HEK293 (cell line): ENCODE data around the gene ZNF483.

Experiments used
- FEZF1 ChIP-seq: fragments of 450-650 bp; formaldehyde crosslinking; IDR thresholded peaks from 2 replicates; pipeline ENCODE4 v1.5.1; 2016; ENCODE audit warnings: missing biosample characterization, missing genetic modification characterization
- GLI4 ChIP-seq: fragments of 450-650 bp; formaldehyde crosslinking; IDR thresholded peaks from 2 replicates; pipeline ENCODE4 v1.5.1; 2016; ENCODE audit warnings: missing biosample characterization, missing genetic modification characterization
- HOXD13 ChIP-seq: sonication (generic); formaldehyde crosslinking; IDR thresholded peaks from 2 replicates; pipeline ENCODE4 v1.8.0; 2022; ENCODE audit warnings: missing genetic modification reagents, borderline replicate concordance
- KLF9 ChIP-seq: fragments of 450-650 bp; formaldehyde crosslinking; IDR thresholded peaks from 2 replicates; pipeline ENCODE4 v1.5.1; 2016; ENCODE audit warnings: missing biosample characterization, missing genetic modification characterization, low read depth
- RBAK ChIP-seq: fragments of 450-650 bp; formaldehyde crosslinking; IDR thresholded peaks from 2 replicates; pipeline ENCODE4 v1.5.1; 2016; ENCODE audit warnings: missing biosample characterization, missing genetic modification characterization
- SCRT2 ChIP-seq: fragments of 450-650 bp; formaldehyde crosslinking; IDR thresholded peaks from 2 replicates; pipeline ENCODE4 v1.5.1; 2016; ENCODE audit warnings: missing biosample characterization, missing genetic modification characterization
- SP7 ChIP-seq: fragments of 450-650 bp; formaldehyde crosslinking; IDR thresholded peaks from 2 replicates; pipeline ENCODE4 v1.5.1; 2016; ENCODE audit warnings: missing biosample characterization, missing genetic modification characterization
- ZBTB26 ChIP-seq: fragments of 450-650 bp; formaldehyde crosslinking; optimal IDR thresholded peaks from 2 replicates; pipeline ENCODE3; 2016; ENCODE audit warnings: missing biosample characterization, mild to moderate bottlenecking, missing genetic modification characterization
- ZBTB49 ChIP-seq: fragments of 450-650 bp; formaldehyde crosslinking; IDR thresholded peaks from 2 replicates; pipeline ENCODE4 v1.5.1; 2016; ENCODE audit warnings: missing biosample characterization, missing genetic modification characterization, low read depth
- ZFP3 ChIP-seq: fragments of 450-650 bp; formaldehyde crosslinking; IDR thresholded peaks from 2 replicates; pipeline ENCODE4 v1.5.1; 2016; ENCODE audit warnings: low read depth, missing biosample characterization, missing genetic modification characterization
- ZFP69B ChIP-seq: fragments of 450-650 bp; formaldehyde crosslinking; IDR thresholded peaks from 2 replicates; pipeline ENCODE4 v1.5.1; 2016; ENCODE audit warnings: missing biosample characterization, missing genetic modification characterization
- ZNF169 ChIP-seq: fragments of 450-650 bp; formaldehyde crosslinking; IDR thresholded peaks from 2 replicates; pipeline ENCODE4 v1.5.1; 2016; ENCODE audit warnings: missing biosample characterization, missing genetic modification characterization
- ZNF19 ChIP-seq: fragments of 450-650 bp; formaldehyde crosslinking; IDR thresholded peaks from 2 replicates; pipeline ENCODE4; 2016; ENCODE audit warnings: missing biosample characterization, missing genetic modification characterization, low read depth
- ZNF221 ChIP-seq: fragments of 450-650 bp; formaldehyde crosslinking; IDR thresholded peaks from 2 replicates; pipeline ENCODE4 v1.5.1; 2017; ENCODE audit warnings: missing biosample characterization, missing genetic modification characterization, borderline replicate concordance
- ZNF292 ChIP-seq: fragments of 450-650 bp; formaldehyde crosslinking; IDR thresholded peaks from 2 replicates; pipeline ENCODE4 v1.5.1; 2016; ENCODE audit warnings: low read depth, missing biosample characterization, missing genetic modification characterization, borderline replicate concordance
- ZNF335 ChIP-seq: fragments of 450-650 bp; formaldehyde crosslinking; conservative IDR thresholded peaks from 2 replicates; pipeline ENCODE4 v1.5.1; 2016; ENCODE audit warnings: missing biosample characterization, missing genetic modification characterization
- ZNF37A ChIP-seq: fragments of 450-650 bp; IDR thresholded peaks from 2 replicates; pipeline ENCODE4 v1.5.1; 2018; ENCODE audit warnings: missing biosample characterization, missing genetic modification characterization
- ZNF521 ChIP-seq: fragments of 450-650 bp; formaldehyde crosslinking; IDR thresholded peaks from 2 replicates; pipeline ENCODE4 v1.5.1; 2017; ENCODE audit warnings: missing biosample characterization, mild to moderate bottlenecking, missing genetic modification characterization
- ZNF585B ChIP-seq: fragments of 450-650 bp; formaldehyde crosslinking; IDR thresholded peaks from 2 replicates; pipeline ENCODE4 v1.5.1; 2016; ENCODE audit warnings: missing biosample characterization, missing genetic modification characterization
- ZNF747 ChIP-seq: fragments of 450-650 bp; formaldehyde crosslinking; IDR thresholded peaks from 2 replicates; pipeline ENCODE4 v1.5.1; 2016; ENCODE audit warnings: missing biosample characterization, missing genetic modification characterization
- ZNF76 ChIP-seq: fragments of 450-650 bp; formaldehyde crosslinking; IDR thresholded peaks from 2 replicates; pipeline ENCODE4; 2016; ENCODE audit warnings: low read depth, missing biosample characterization, missing genetic modification characterization, borderline replicate concordance
- ZSCAN5A ChIP-seq: fragments of 450-650 bp; formaldehyde crosslinking; IDR thresholded peaks from 2 replicates; pipeline ENCODE4 v1.5.1; 2016; ENCODE audit warnings: missing biosample characterization, missing genetic modification characterization
- TF ChIP-seq, protein P1 (sequence below): fragments of 450-650 bp; formaldehyde crosslinking; IDR thresholded peaks from 2 replicates; pipeline ENCODE4 v1.5.1; 2016; ENCODE audit warnings: missing biosample characterization, missing genetic modification characterization
- TF ChIP-seq, protein P2 (sequence below): fragments of 450-650 bp; formaldehyde crosslinking; IDR thresholded peaks from 2 replicates; pipeline ENCODE4; 2016; ENCODE audit warnings: missing biosample characterization, missing genetic modification characterization
- TF ChIP-seq, protein P3 (sequence below): fragments of 450-650 bp; IDR thresholded peaks from 2 replicates; pipeline ENCODE4 v1.5.1; 2018; ENCODE audit warnings: missing biosample characterization, missing genetic modification characterization
- TF ChIP-seq, protein P4 (sequence below): fragments of 450-650 bp; formaldehyde crosslinking; IDR thresholded peaks from 2 replicates; pipeline ENCODE4 v1.5.1; 2016; ENCODE audit warnings: missing biosample characterization, missing genetic modification characterization
- TF ChIP-seq, protein P5 (sequence below): fragments of 450-650 bp; formaldehyde crosslinking; IDR thresholded peaks from 2 replicates; pipeline ENCODE4 v1.5.1; 2017; ENCODE audit warnings: missing biosample characterization, missing genetic modification characterization

The ZNF483 gene

DNA sequence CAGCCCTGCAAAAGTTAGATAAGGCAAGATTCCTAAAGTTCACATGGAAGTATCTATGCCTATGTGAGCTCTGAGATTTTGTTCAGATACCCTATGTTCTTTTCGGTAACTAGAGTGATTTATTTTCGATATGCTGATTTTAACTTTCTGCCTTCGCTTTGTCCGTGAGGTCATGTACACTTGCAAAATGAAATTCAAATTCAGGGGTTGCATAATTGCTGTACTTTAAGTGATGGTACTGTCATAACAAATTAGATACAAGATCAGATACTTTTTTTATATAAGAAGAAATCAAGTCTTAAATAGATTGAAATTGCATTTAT is 40.4 kb upstream of the ZNF483 start (continued):
- TF ChIP-seq, protein P1, sequence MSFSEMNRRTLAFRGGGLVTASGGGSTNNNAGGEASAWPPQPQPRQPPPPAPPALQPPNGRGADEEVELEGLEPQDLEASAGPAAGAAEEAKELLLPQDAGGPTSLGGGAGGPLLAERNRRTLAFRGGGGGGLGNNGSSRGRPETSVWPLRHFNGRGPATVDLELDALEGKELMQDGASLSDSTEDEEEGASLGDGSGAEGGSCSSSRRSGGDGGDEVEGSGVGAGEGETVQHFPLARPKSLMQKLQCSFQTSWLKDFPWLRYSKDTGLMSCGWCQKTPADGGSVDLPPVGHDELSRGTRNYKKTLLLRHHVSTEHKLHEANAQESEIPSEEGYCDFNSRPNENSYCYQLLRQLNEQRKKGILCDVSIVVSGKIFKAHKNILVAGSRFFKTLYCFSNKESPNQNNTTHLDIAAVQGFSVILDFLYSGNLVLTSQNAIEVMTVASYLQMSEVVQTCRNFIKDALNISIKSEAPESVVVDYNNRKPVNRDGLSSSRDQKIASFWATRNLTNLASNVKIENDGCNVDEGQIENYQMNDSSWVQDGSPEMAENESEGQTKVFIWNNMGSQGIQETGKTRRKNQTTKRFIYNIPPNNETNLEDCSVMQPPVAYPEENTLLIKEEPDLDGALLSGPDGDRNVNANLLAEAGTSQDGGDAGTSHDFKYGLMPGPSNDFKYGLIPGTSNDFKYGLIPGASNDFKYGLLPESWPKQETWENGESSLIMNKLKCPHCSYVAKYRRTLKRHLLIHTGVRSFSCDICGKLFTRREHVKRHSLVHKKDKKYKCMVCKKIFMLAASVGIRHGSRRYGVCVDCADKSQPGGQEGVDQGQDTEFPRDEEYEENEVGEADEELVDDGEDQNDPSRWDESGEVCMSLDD (tag by site-specific recombination) = 0 out of 2 replicates have a peak, but pooled peaks have one; percentile 1
- TF ChIP-seq ZNF37A (tag by site-specific recombination) = no peak
- peak; percentile 61; the same call in 1 of the 2 replicates for TF ChIP-seq ZFP69B
- no peak for TF ChIP-seq HOXD13 (CRISPR knock-in tag)
- TF ChIP-seq ZNF292 (tag by site-specific recombination) = no peak
- no peak for TF ChIP-seq ZNF747 (tag by site-specific recombination)
- no peak for TF ChIP-seq ZNF76
- no peak for TF ChIP-seq ZNF521 (tag by site-specific recombination)
- TF ChIP-seq ZNF19 (tag by site-specific recombination) = no peak
- TF ChIP-seq, protein P2, sequence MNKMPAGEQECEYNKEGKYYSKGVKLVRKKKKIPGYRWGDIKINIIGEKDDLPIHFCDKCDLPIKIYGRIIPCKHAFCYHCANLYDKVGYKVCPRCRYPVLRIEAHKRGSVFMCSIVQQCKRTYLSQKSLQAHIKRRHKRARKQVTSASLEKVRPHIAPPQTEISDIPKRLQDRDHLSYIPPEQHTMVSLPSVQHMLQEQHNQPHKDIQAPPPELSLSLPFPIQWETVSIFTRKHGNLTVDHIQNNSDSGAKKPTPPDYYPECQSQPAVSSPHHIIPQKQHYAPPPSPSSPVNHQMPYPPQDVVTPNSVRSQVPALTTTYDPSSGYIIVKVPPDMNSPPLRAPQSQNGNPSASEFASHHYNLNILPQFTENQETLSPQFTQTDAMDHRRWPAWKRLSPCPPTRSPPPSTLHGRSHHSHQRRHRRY (tag by site-specific recombination) = no peak
- TF ChIP-seq KLF9 (tag by site-specific recombination) = no peak
- no peak for TF ChIP-seq SCRT2
- TF ChIP-seq RBAK (tag by site-specific recombination) = no peak
- TF ChIP-seq ZFP3 (tag by site-specific recombination) = no peak
- TF ChIP-seq, protein P3, sequence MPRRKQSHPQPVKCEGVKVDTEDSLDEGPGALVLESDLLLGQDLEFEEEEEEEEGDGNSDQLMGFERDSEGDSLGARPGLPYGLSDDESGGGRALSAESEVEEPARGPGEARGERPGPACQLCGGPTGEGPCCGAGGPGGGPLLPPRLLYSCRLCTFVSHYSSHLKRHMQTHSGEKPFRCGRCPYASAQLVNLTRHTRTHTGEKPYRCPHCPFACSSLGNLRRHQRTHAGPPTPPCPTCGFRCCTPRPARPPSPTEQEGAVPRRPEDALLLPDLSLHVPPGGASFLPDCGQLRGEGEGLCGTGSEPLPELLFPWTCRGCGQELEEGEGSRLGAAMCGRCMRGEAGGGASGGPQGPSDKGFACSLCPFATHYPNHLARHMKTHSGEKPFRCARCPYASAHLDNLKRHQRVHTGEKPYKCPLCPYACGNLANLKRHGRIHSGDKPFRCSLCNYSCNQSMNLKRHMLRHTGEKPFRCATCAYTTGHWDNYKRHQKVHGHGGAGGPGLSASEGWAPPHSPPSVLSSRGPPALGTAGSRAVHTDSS = no peak
- TF ChIP-seq, protein P4, sequence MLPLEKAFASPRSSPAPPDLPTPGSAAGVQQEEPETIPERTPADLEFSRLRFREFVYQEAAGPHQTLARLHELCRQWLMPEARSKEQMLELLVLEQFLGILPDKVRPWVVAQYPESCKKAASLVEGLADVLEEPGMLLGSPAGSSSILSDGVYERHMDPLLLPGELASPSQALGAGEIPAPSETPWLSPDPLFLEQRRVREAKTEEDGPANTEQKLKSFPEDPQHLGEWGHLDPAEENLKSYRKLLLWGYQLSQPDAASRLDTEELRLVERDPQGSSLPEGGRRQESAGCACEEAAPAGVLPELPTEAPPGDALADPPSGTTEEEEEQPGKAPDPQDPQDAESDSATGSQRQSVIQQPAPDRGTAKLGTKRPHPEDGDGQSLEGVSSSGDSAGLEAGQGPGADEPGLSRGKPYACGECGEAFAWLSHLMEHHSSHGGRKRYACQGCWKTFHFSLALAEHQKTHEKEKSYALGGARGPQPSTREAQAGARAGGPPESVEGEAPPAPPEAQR (tag by site-specific recombination) = no peak
- TF ChIP-seq ZNF335 (tag by site-specific recombination) = peak; percentile 79
- no peak for TF ChIP-seq ZBTB49
- no peak for TF ChIP-seq ZNF169 (tag by site-specific recombination)
- TF ChIP-seq GLI4 = no peak
- TF ChIP-seq ZNF585B (tag by site-specific recombination) = no peak
- peak; percentile 14 for TF ChIP-seq ZBTB26 (tag by site-specific recombination)
- no peak for TF ChIP-seq ZNF221
- TF ChIP-seq ZSCAN5A (tag by site-specific recombination) = no peak
- no peak for TF ChIP-seq FEZF1 (tag by site-specific recombination)
- peak; percentile 35; the same call in 1 of the 2 replicates for TF ChIP-seq SP7
- TF ChIP-seq, protein P5, sequence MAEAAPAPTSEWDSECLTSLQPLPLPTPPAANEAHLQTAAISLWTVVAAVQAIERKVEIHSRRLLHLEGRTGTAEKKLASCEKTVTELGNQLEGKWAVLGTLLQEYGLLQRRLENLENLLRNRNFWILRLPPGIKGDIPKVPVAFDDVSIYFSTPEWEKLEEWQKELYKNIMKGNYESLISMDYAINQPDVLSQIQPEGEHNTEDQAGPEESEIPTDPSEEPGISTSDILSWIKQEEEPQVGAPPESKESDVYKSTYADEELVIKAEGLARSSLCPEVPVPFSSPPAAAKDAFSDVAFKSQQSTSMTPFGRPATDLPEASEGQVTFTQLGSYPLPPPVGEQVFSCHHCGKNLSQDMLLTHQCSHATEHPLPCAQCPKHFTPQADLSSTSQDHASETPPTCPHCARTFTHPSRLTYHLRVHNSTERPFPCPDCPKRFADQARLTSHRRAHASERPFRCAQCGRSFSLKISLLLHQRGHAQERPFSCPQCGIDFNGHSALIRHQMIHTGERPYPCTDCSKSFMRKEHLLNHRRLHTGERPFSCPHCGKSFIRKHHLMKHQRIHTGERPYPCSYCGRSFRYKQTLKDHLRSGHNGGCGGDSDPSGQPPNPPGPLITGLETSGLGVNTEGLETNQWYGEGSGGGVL (tag by site-specific recombination) = no peak
